ENCODE measurements around the gene ZNF764. TPM values are rescaled to one million over a fixed set of nuclear protein-coding genes. Genes with fewer than 3 reads are reported as not detected.
"Not testable (repeated sequence)": the region's sequence is repeated elsewhere in the genome, so short reads cannot be mapped to it uniquely, and the experiment has no call there.

Gene ZNF764
- total RNA-seq, 1 donor from 2014 or later, result 8.4 TPM

DNA sequence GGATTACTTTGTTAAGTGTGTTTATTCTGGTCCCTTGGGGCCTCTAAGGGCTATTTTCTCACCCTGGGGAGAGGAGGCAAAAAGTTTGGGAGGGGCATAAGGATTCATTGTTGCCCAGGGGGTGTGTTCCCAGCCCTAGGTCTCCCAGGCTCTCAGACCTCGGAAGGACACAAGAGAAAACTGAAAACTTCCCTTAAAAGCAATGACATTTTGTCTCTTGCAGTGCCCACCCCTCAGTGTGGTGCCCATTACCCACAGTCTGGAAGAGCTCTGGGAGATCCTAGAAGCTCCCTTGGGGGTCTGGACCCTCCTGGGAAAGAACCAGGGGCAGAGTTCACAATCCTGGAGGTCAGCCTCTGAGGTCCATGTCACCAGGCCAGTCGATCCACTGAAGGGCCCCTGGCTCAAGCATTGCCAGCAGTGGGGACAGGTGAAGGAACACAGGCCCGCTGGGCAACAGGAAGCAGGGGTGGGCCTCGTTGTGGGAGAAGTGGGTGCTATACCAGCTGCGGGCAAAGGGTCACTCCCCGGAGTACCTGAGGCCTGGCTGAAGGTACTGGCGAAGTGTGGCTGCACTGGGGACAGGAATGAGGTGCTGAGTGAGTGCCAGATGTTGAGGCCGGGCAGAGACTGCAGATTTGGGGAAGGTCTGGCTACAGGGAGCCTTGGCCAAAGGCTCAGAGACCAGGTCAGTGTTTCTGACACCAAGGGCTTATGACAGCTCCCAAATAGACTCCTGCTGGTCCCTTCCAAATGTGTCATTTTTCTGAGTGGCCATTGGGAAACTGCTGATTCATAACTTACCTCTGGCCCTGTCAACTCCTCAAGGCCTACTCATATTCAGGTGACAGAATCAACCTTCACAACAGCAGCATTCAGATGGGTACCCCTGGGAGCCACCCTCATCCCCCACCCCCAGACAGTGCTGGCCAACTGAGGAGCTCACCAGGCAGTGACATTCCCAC is 18.9 kb downstream of the ZNF764 start:
- TF ChIP-seq, protein P1, sequence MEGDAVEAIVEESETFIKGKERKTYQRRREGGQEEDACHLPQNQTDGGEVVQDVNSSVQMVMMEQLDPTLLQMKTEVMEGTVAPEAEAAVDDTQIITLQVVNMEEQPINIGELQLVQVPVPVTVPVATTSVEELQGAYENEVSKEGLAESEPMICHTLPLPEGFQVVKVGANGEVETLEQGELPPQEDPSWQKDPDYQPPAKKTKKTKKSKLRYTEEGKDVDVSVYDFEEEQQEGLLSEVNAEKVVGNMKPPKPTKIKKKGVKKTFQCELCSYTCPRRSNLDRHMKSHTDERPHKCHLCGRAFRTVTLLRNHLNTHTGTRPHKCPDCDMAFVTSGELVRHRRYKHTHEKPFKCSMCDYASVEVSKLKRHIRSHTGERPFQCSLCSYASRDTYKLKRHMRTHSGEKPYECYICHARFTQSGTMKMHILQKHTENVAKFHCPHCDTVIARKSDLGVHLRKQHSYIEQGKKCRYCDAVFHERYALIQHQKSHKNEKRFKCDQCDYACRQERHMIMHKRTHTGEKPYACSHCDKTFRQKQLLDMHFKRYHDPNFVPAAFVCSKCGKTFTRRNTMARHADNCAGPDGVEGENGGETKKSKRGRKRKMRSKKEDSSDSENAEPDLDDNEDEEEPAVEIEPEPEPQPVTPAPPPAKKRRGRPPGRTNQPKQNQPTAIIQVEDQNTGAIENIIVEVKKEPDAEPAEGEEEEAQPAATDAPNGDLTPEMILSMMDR (IDR thresholded peaks at IDR 0.05), result no peak
- H3K4me1 ChIP-seq, result peaks cover 13% of the 10 kb centered on the region
- DNase-seq, result no peak
- no peaks in the 10 kb centered on the region for H3K9me3 ChIP-seq
- H3K27ac ChIP-seq, result no peak overlapping the region
- H3K27me3 ChIP-seq (ENCODE audit: low read depth), result no peaks in the 10 kb centered on the region
- intact Hi-C loops (cut with DNase I), result no loop called here
- H3K36me3 ChIP-seq, result no peaks in the 10 kb centered on the region
- H3K4me3 ChIP-seq, result no peak overlapping the region
- no peak for ATAC-seq

DNA sequence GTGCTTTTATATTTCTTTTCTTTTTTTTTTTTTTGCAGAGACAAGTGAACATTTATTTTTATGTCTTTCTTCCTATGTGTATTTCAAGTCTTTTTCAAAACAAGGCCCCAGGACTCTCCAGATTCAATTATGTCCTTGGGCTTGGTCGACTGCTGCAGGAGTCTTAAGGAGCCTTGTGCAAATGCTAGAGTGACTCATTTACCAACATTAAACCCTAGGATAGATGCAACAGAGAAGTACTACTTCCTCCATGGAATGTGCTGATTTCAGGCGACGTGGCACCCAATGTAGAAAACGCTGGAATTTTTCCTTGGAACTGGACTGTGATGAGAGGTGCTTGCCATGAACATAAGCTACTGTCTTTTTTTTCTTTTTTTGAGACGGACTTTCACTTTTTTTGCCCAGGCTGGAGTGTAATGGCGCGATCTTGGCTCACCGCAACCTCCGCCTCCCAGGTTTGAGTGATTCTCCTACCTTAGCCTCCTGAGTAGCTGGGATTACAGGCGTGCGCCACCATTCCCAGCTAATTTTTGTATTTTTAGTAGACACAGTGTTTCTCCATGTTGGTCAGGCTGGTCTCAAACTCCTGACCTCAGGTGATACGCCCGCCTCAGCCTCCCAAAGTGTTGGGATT is 21.7 kb downstream of the ZNF764 start:
- DNase-seq; ATAC-seq; H3K4me3 ChIP-seq; H3K27me3 ChIP-seq (ENCODE audit: low read depth); H3K9me3 ChIP-seq; intact Hi-C loops (cut with DNase I): not testable (repeated sequence)
- Histone ChIP-seq H3K36me3 (peaks cover 17% of the 10 kb centered on the region), H3K27ac (peak overlapping the region; percentile 95), H3K4me1 (peaks cover 27% of the 10 kb centered on the region)

DNA sequence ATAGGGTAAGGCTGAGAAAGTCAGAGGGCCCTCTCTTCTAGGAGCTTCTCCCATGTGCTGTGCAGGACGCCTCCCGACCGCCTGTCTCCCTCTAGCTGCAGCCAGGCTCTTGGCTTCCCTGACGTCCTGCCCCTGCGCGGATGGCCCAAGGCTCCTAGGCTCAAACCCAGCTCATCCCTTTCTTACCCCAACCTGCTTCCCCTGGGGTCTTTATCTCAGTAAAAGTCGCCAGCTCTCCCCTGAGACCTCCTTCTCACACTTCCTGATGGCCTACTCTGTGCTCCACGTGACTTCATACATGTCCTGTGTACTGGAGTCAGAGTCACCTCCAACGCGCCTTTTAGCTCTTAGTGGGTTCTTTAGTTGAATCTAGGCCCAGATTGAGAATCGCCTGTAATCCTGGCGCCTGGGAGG is 22.4 kb downstream of the ZNF764 start:
- Histone ChIP-seq H3K27me3 (ENCODE audit: low read depth) (no peaks in the 10 kb centered on the region), H3K4me1 (peaks cover 27% of the 10 kb centered on the region), H3K27ac (peak overlapping the region; percentile 95), H3K9me3 (no peaks in the 10 kb centered on the region), H3K36me3 (peaks cover 23% of the 10 kb centered on the region), H3K4me3 (peak overlapping the region; percentile 84)
- intact Hi-C loops (cut with DNase I), result no loop called here
- ATAC-seq (peak; percentile 83 to 85), DNase-seq (peak; percentile 80)
- TF ChIP-seq, protein P1 (IDR thresholded peaks at IDR 0.05), result peak; percentile 61

DNA sequence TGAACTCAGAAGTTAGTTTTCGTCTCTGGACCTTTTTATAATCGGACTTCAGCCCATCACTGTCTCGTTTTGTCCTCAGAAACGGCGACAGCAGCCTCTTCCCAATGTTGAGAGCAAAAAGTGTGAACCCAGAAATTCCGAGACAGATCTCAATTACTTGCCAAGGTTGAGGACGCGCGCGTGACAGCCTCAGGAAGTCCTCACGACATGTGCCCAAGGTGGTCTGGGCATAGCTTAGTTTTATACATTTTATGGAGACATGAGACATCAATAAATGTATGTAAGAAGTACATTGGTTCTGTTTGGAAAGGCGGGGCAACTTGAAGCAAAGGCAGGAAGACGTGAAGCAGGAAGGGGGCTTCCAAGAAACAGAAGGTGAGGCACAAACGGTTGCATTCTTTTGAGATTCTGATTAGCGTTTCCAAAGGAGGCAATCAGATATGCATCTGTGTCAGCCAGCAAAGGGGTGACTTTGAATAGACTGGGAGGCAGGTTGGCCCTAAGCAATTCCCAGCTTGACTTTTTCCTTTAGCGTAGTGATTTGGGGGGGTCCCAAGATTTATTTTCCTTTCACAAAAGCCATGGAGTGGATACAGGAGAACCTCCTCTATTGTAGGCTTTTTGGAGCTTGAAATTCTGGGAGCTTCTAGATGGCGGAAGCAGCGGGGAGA is 22.9 kb downstream of the ZNF764 start:
- Histone ChIP-seq H3K27ac (peak overlapping the region; percentile 95), H3K27me3 (ENCODE audit: low read depth) (no peaks in the 10 kb centered on the region), H3K4me1 (peaks cover 27% of the 10 kb centered on the region), H3K4me3 (peak overlapping the region; percentile 84), H3K9me3 (no peaks in the 10 kb centered on the region), H3K36me3 (peaks cover 26% of the 10 kb centered on the region)
- DNase-seq (no peak), ATAC-seq (peak; percentile 0 to 12)
- intact Hi-C loops (cut with DNase I), result no loop called here
- TF ChIP-seq, protein P1 (IDR thresholded peaks at IDR 0.05), result no peak

DNA sequence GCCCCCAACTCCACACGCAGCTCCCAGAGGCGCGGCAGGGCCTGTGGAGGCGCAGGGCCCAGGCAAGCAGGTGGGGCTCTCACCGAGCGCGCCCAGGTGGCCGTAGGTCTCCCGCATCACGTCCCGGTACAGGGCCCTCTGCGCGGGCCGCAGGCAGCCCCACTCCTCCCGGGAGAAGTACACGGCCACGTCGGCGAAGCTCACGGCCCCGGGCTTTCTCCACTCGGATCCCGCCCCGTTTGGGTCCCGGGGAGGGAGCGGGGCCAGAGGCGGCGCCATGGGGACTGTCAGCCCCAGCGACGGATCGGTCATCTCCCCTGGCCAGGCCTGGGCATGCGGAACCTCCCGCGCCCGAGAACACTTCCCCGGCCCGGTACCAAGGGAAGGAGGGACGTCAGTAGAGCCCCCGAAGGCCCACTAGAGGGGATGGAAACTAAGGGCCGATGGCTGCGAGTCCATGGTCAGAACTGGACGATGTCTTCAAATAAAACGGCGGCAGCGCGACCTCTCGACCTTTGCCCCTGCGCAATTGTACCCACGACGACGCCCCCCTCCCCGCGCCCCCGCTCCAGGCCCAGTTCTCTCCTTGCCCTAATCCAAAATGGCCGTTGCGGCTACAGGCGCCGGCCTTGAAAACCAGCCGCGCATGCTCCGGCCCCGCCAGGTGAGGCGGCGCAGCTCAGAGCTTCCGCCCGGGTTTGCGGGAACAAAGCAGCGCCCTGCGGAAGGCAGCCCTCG is 23.6 kb downstream of the ZNF764 start, which contains the start of gene ZNF747:
TSS of gene ZNF747 (minus strand) at position 491 of the 738 bp plus-strand sequence. CDS start at position 312, 179 bp downstream.
- Histone ChIP-seq H3K4me3 (peak within 1 kb of the TSS; percentile 84), H3K36me3 (peaks cover 26% of the 10 kb centered on the region), H3K27ac (peak within 1 kb of the TSS; percentile 95), H3K9me3 (no peaks in the 10 kb centered on the region), H3K27me3 (ENCODE audit: low read depth) (no peaks in the 10 kb centered on the region), H3K4me1 (peaks cover 27% of the 10 kb centered on the region)
- TF ChIP-seq, protein P1 (IDR thresholded peaks at IDR 0.05), result no peak
- DNase-seq (peak; percentile 94), ATAC-seq (peak; percentile 94 to 96)
- intact Hi-C loops (cut with DNase I), result no loop called here
